ENCODE results near the gene FUT8. TPM values are rescaled to one million over a fixed set of nuclear protein-coding genes. Genes with fewer than 3 reads are reported as not detected.

Gene FUT8
- total RNA-seq, 4 donors from 2014 or later: 5.5 to 25.4 (median 8.8) TPM

- Histone ChIP-seq H3K27ac (no peak overlapping the region), H3K36me3 (no peaks in the 10 kb centered on the region), H3K4me1 (no peaks in the 10 kb centered on the region), H3K9me3 (no peaks in the 10 kb centered on the region), H3K27me3 (no peaks in the 10 kb centered on the region), H3K4me3 (no peak overlapping the region)
- WGBS, 2 donors: 91 to 93% methylated on average over 3 of the region's 3 CpGs
- TF ChIP-seq CTCF (IDR thresholded peaks at IDR 0.05) (no peak), POLR2A (IDR thresholded peaks at IDR 0.05) (no peak)
- no peak for DNase-seq
- intact Hi-C loops (cut with DNase I): no loop called here
Measured at GRCh38 chr14:65613131-65613650, 200.7 kb downstream of the FUT8 start.

DNA sequence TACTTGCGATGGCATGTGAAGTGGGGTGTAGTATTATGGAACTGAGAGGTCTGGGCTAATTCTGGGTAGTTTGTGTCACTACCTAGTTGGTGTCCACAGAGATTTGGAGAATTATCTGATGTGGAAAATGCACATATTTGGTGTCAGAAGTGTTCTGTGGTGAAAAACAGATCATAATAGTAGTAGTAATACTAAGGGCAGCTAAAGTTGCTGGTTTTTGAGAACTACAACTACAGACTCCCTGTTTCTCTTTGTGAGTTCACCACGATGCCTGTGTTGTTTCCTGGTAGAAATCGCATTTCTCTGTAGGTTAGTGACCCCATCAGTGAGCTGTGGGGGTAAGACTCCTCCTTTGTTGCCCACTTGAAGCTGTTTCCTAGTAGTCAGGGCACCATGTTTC is 206.5 kb downstream of the FUT8 start:
- H3K4me3 ChIP-seq: no peak overlapping the region
- intact Hi-C loops (cut with DNase I): no loop called here
- H3K9me3 ChIP-seq: no peaks in the 10 kb centered on the region
- H3K36me3 ChIP-seq: no peaks in the 10 kb centered on the region
- TF ChIP-seq POLR2A (IDR thresholded peaks at IDR 0.05): no peak
- no peak for DNase-seq
- H3K4me1 ChIP-seq: no peaks in the 10 kb centered on the region
- no peaks in the 10 kb centered on the region for H3K27me3 ChIP-seq
- H3K27ac ChIP-seq: no peak overlapping the region
- WGBS, 2 donors: 81 to 88% methylated on average over 3 of the region's 3 CpGs

DNA sequence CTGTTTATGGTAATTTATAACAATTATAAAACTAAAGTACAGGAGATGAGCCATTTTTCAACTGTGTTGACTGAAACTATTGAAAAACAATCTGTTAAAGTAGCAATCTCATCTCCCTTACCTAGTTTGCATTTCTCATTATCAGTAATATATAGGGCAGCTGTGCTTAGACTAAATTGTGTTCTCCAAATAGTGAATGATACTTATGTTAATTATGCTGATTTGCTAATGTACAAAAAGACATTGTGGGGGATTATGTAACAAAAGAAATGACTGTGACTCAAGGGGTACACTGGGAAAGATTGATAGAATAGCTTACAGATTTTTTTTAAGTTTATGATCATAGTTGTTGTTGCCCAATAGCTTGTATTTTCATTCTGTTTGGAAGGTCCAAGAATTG is 207.7 kb downstream of the FUT8 start:
- intact Hi-C loops (cut with DNase I): no loop called here
- Histone ChIP-seq H3K4me1 (no peaks in the 10 kb centered on the region), H3K27me3 (no peaks in the 10 kb centered on the region), H3K9me3 (no peaks in the 10 kb centered on the region), H3K36me3 (no peaks in the 10 kb centered on the region), H3K4me3 (no peak overlapping the region), H3K27ac (no peak overlapping the region)
- DNase-seq: no peak
- TF ChIP-seq CTCF (IDR thresholded peaks at IDR 0.05) (no peak), POLR2A (IDR thresholded peaks at IDR 0.05) (no peak)

DNA sequence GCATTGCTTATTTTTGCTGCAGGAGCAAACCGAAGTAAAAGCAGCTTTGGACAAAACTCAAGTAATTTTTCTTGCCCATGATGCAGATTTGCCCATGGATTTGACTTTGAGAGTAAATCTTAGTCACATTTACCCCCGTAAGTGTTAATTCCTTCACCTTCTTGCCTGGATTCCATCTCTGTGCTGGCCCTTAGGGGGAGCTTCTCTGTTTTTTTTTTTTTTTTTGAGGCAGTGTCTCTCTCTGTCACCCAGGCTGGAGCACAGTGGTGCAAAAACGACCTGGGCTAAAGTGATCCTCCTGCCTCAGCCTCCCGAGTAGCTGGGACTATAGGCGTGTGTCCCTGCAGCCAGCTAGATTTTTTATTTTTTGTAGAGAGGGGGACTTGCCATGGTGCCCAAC is 210.2 kb downstream of the FUT8 start:
- Histone ChIP-seq H3K9me3 (no peaks in the 10 kb centered on the region), H3K4me1 (no peaks in the 10 kb centered on the region), H3K27ac (no peak overlapping the region), H3K36me3 (no peaks in the 10 kb centered on the region), H3K4me3 (no peak overlapping the region), H3K27me3 (no peaks in the 10 kb centered on the region)
- 90% methylated on average over 5 of the region's 5 CpGs for WGBS, 2 donors
- DNase-seq: no peak
- TF ChIP-seq CTCF (IDR thresholded peaks at IDR 0.05) (no peak), POLR2A (IDR thresholded peaks at IDR 0.05) (no peak)
- intact Hi-C loops (cut with DNase I): no loop called here

DNA sequence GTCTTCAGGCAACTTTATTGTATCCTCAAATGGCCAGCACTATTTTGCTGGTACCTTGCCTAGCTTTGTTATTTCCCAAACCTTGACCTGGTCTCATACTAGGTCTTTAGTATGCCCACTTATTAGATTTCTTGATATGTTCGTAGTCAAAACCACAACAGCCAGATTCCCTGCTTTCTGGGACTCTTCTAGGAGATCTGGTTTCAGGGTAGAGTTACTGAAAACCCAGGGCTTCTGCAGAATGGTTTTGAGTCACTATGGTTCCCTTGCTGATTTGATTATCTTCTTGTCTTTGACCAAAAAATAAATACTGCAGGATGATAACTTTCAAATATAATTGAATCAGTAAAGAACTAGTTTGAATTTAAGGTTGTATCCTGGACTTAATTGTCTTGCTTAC is 211.2 kb downstream of the FUT8 start:
- no peaks in the 10 kb centered on the region for H3K4me1 ChIP-seq
- H3K27ac ChIP-seq: no peak overlapping the region
- no peaks in the 10 kb centered on the region for H3K9me3 ChIP-seq
- no peak for DNase-seq
- no peak overlapping the region for H3K4me3 ChIP-seq
- H3K27me3 ChIP-seq: no peaks in the 10 kb centered on the region
- WGBS, 2 donors: 91 to 93% methylated on average over 1 of the region's 1 CpG
- intact Hi-C loops (cut with DNase I): no loop called here
- H3K36me3 ChIP-seq: no peaks in the 10 kb centered on the region
- no peak for TF ChIP-seq CTCF (IDR thresholded peaks at IDR 0.05)
- no peak for TF ChIP-seq POLR2A (IDR thresholded peaks at IDR 0.05)

DNA sequence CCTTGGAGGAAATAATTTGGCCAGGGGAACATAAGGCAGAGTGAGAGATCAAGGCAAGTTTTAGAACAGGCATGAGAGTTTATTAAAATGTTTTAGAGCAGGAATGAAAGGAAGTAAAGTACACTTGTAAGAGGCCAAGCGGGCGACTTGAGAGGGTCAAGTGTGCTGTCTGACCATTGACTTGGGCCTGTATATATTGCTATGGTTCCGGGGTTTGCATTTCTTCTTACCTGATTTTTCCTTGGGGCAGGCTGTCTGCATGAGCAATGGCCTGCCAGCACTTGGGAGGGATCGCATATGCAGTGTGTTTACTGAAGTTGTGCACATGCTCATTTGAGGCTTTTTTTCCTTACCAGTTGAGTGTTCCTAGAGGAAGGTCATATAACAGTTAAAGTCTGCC is 214.8 kb downstream of the FUT8 start:
- Histone ChIP-seq H3K36me3 (peaks cover 0 to 23% (median 0%) of the 10 kb centered on the region in 3 donors), H3K27me3 (no peaks in the 10 kb centered on the region), H3K27ac (no peak overlapping the region), H3K4me1 (no peaks in the 10 kb centered on the region), H3K4me3 (no peak overlapping the region), H3K9me3 (no peaks in the 10 kb centered on the region)
- 90 to 96% methylated on average over 4 of the region's 4 CpGs for WGBS, 2 donors
- intact Hi-C loops (cut with DNase I): no loop called here
- DNase-seq: no peak
- TF ChIP-seq CTCF (IDR thresholded peaks at IDR 0.05) (no peak), POLR2A (IDR thresholded peaks at IDR 0.05) (no peak)
